ENCODE results near the gene NIP7. TPM values are rescaled to one million over a fixed set of nuclear protein-coding genes. Genes with fewer than 3 reads are reported as not detected.

Gene NIP7
- polyA plus RNA-seq, 3 donors, result 33.3 to 37.7 (median 36.8) TPM

DNA sequence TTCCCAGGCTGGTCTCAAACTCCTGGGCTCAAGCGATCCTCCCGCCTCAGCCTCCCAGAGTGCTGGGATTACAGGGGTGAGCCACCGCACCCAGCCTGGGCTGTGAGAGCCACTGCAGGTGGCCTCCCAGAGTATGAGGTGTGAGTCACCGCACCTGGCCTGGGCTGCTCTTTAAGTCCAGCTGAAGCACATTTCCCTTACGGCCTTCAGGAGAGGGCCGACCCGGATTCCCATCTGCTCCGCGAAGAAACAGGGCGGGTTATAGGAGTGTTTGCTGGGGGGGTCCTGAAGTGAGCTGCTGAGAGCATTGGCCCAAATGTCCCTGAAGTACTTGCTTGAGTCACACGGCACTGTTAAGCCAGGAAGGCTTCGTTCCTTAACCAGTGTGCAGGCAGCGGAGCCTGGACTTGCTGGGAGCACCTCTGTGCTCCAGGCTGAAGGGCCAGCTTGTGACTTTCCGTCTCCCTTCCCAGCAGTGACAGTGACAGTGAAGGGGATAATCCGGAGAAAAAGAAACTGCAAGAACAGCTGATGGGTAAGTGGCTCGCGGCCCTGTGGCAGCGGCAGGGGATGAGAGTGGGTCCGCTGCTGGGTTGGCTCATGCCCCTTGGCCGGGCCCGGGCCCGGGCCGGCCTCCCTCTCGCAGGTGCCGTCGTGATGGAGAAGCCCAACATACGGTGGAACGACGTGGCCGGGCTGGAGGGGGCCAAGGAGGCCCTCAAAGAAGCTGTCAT, 21.2 kb upstream of the NIP7 start:
- DNase-seq (ENCODE audit: low read depth in 3 of 3, low spot score in 2 of 3), result no peak

DNA sequence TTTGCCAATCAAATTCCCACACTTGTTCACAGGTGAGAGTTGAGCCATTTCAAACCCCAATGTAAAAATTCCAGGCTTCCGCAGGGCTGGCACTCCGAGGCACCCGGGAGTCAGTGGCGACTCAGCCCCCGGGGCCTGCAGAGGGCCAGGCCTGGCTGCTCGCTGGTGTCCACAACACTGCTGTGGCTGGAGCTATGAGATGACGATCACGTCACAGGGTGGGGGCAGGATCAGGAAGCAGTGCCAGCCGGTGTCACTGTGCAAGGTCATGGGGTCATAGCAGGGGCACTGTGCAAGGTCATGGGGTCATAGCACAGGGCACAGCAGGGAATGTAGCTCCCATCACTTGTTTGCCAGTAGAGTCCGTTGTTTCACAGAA, 20.7 kb upstream of the NIP7 start:
- DNase-seq (ENCODE audit: low read depth in 3 of 3, low spot score in 2 of 3), result no peak

DNA sequence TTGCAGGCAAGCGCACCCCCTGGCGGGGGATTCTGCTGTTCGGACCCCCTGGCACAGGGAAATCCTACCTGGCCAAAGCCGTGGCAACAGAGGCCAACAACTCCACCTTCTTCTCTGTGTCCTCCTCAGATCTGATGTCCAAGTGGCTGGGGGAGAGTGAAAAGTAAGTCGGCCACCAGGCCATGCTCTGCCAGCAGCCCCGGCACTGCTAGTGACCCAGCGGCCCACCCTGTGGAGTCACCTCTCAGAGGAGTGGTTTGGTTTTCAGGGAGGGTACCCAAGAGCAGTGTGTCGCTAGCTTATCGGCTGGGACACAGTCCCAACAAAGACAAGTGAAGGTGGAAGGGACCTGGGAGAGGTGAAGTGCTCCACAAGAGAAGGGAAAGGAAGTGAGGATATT, 20.2 kb upstream of the NIP7 start:
- no peak for DNase-seq (ENCODE audit: low read depth in 3 of 3, low spot score in 2 of 3)

DNA sequence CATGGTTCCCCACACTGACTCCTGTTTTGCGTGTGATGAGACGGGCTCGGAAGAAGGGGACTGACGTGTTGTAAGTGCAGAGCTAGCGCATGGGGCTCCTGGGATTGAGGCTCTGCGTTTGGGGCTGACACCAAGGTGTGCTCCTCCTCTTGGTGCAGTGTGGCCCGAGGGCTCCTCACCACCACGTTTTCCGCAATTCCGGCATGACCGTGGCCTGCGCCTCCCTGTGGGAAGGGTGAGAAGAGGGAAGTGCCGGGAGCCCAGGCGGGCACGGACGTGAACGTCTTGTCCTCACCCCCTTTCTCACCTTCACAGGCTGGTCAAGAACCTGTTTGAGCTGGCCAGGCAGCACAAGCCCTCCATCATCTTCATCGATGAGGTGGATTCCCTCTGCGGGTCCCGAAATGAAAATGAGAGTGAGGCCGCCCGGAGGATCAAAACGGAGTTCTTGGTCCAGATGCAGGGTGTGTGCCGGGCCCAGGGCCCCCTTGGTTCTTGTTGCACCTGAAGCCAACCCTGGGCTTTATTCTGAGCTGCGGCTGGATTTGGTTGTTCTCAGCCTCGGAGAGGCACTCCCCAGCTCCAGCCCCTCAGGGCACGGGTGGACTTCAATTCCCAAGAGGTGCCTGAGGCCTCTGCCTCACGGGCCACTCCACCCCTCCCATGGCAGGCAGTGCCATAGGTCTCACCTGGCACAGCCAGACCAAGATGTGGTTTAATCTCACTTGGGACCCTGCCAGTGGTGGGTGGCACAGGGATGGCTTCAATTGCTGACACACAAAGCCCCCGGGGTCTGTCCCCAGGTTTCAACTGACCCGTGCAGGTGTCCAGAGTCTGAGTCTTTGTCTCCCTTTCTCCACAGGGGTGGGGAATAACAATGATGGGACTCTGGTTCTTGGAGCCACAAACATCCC, 19.5 kb upstream of the NIP7 start:
- no peak for DNase-seq (ENCODE audit: low read depth in 3 of 3, low spot score in 2 of 3)

DNA sequence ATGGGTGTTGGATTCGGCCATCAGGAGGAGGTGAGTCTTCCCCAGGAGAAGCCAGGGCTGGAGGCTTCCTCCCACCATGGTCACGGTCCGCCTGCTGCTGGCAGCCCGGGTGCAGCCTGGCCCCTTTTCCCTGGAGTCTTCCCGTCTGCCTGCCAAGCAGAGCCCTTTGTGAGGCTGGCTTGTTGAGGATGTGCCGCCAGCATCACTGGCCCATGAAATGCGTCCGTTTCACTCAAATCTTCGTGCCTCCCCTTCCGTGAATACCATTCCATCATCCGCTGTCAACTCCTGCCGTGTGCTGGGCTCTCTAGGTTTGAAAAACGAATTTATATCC, 18.9 kb upstream of the NIP7 start:
- no peak for DNase-seq (ENCODE audit: low read depth in 3 of 3, low spot score in 2 of 3)

DNA sequence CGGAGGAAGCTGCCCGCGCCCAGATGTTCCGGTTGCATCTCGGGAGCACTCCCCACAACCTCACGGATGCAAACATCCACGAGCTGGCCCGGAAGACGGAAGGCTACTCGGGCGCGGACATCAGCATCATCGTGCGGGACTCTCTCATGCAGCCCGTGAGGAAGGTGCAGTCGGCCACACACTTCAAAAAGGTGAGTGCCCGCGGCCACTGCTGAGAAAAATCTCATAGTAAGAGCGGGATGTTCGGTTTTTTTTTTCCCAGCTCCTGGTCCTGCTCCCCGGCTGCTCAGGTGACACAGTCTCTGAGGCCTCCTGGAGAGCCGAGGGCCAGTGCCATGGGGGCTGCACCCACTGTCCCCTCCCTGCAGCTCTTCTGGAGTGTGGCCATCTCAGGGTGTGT, 18.5 kb upstream of the NIP7 start:
- no peak for DNase-seq (ENCODE audit: low read depth in 3 of 3, low spot score in 2 of 3)

DNA sequence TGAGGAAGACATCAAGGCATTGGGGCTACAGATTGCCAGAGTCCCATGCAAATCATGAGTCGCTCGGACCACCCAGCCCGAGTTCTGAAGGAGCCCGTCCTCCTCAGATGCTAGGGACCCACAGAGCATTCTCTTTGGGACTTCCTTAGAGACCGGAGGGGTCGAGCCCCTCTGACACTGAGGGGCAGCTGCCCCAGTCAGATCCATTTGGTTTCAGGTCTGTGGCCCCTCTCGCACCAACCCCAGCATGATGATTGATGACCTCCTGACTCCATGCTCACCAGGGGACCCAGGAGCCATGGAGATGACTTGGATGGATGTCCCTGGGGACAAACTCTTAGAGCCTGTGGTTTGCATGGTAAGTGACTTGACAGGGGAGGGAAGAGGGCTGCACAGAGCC, 17.2 kb upstream of the NIP7 start:
- no peak for DNase-seq (ENCODE audit: low read depth in 3 of 3, low spot score in 2 of 3)

DNA sequence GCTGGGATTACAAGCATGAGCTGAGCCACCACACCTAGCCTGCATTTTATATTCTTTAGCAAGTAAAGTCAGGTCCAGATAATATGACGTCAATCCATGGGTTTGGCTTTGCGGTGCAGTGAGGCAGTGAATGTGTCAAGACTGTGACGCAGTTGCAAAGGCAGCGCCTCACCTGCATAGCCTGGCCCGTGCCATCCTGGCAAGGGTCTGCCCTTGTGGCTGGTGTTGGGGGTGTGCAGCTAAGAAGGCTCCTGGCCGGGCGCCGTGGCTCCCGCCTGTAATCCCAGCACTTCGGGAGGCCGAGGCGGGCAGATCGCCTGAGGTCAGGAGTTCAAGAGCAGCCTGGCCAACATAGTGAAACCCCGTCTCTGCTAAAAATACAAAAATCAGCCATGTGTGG, 16.2 kb upstream of the NIP7 start:
- DNase-seq (ENCODE audit: low read depth in 3 of 3, low spot score in 2 of 3), result no peak

DNA sequence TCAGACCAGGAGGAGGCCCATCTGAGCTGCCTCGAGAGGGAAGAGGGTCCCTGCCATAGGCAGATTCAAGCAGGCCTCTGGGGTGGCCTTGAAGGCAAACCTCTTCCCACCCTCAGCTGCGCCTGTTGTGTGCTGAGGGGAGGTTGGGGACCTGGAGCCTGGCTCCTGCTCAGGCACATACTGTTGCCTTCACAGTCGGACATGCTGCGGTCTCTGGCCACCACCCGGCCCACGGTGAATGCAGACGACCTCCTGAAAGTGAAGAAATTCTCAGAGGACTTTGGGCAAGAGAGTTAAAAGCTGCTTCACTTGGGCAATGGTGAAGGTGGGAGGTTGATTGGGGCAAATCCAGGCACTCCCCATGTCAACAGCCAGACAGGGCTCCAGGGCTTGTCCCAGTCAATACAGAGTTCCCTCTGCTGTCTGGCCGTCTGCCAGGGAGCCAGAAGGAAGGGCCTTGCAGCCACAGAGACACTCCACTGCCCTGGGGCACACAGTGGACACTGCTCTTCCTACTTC, 15.5 kb upstream of the NIP7 start:
- no peak for DNase-seq (ENCODE audit: low read depth in 3 of 3, low spot score in 2 of 3)

DNA sequence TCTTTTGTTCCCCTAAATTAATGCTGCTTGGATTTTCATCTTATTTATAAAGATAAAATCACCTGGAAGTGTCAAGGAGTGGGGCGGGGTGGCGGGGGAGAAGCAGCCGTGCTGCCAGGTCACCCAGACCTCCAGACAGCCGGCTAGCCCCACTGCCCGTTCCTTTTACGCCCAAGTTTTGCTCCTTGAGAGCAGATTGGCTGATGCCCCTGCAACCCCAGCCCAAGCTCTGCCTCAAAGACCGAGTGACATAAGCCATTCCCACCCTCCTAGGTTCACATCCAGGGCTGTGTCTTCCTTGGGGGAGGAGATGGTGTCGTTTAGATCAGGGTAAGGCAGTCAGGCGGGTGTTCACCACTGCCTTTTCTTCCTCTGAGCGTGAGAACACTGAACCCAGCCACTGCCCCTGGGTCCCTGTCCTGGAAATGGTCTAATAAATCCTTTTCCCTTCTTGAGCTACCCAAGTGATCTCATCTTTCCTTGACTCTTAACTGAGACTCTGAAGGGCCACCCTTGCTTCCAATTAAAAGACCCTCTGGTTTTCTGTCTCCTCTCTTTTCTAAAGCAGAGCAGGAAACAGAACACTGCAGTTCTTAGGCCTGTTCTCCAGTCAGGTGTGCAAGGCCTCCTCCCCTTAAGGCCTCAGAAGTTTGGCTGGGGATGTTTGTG, 14.9 kb upstream of the NIP7 start:
- no peak for DNase-seq (ENCODE audit: low read depth in 3 of 3, low spot score in 2 of 3)

DNA sequence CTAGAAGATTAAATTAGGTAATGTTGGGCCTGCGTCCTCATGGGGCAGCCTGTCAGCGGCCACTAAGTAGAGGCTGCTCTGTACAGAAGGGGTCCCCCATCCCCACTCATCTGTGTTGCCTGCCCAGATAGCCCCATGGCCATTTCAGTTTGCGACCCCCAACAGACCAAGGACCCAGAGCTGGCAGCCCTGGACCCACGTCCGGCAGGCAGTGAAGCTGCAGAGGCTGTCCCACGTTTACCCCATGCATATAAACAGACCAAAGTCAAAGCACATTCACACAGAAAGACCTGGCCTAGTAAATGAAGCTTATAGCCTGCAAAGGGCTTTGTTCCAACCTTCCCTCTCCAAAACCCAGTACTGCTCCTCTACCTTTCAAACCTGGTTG, 13.8 kb upstream of the NIP7 start:
- no peak for DNase-seq (ENCODE audit: low read depth in 3 of 3, low spot score in 2 of 3)

DNA sequence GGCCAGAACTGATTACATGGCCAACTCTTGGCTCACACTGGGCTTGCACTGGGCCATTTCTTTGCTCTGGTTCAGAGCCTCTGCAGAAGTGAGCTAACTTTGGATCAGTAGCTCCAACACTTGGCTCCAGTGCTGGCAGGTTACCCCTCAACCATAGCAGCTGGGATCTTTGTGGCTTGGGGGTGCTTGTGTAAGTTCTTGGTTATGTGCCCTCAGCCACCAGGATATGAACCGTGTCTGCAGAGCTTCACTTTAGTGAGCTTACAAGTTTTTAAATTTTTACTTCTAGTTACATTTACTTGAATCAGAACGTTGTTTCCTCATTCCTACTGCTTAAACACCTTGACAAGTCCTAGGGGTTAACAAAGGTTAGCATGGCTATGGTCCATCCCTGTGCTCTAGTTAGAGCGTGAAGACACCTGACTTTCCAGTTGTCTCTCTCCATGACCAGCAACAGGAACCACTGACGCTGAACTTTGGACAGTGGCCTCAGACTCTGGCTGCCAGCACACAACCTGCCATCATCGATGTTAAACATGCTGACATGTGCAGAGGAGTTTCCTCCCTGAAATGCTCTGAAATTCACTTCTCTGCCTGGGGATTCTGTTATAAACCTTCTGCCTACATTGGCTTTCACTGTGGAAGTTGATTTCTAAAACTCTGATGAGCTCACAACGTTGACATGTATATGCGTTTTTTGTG, 13.2 kb upstream of the NIP7 start:
- no peak for DNase-seq (ENCODE audit: low read depth in 3 of 3, low spot score in 2 of 3)

DNA sequence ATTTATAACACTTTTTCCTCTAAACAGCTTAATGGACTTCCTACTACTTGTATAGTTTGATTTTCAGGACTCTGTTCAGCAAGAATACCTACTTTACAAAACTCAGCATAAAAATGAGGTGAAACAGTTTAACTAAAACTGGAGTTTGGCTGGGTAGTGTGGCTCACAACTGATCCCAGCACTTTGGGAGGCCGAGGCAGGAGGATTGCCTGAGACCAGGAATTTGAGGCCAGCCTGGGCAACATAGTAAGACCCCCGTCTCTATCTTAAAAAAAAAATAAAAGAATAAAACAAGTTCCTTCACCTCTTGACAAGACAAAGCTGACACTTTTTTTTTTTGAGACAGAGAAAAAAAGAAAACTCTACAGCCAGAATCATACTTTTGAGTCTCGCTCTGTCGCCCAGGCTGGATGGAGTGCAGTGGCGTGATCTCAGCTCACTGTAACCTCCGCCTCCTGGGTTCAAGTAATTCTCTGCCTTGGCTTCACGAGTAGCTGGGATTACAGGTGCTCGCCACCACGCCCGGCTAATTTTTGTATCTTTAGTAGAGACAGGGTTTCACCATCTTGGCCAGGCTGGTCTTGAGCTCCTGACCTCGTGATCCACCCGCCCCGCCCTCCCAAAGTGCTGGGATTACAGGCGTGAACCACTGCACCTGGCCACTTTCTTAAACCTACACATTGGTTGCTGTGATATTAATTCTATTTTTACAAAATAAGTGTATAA, 11.8 kb upstream of the NIP7 start:
- DNase-seq (ENCODE audit: low read depth in 3 of 3, low spot score in 2 of 3), result no peak

DNA sequence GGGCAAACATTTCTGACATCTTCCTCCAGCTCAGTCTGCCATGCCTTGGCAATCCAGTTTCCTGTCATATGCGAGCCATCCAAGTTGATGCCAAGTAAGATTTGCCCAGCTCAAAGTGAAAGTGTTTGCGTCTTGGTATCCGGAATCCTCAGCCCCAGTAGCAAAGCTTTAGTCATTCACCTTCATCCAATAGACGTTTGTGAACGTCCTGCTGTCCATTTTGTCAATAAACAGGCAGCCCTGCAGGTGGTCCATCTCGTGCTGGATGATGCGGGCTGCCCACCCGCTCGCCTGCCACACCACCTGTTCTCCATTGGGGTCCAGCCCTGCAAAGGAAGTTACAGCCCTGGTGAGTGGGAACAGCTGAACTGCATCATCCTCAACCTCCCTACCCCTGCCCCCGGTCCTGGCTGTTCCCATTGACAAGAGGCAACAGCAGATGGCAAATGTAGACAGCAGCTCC, 10.7 kb upstream of the NIP7 start:
- no peak for DNase-seq (ENCODE audit: low read depth in 3 of 3, low spot score in 2 of 3)

DNA sequence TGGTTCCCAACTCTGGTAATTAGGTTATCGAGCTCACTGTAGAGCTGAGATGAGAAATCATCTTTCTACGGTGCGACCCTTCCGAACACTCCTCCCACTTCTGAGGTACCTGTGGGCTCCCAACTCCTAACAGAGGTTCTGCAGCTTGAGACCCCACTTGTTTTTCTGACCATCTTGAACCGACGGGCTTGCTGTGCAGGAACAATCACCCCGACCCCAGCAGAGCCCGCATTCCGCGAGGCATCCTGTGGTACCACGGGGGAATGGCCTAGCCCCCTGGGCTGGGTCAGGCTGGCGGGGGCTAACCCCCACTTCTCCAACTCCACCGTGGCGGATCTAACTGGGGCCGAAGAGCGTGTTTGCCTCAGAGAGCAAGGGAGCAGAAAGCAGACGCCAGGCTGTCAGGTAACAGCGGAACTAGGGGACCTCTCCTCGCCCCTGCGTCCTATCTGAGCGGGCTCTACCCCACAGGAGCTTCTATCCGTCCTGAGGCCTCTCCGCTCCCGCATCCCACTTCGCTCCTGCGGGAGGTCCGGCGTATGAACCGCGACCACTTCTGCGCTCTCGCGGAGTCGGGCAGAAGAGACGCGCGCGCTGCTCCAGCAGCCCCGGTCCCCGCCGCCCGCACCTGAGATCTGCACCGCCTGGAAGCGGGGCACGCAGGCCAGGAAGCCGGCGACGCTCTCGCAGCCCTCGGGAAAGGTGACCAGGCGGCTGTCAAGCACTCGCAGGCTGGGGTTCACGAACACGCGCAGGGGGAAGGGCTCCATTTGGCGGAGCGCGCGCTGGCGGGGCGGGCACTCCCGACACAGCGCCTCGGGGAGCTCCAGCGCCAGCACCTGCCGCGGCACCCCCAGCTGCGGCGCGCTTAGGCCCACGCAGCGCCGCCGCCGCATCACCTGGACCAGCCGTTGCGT, 9.9 kb upstream of the NIP7 start:
- DNase-seq (ENCODE audit: low read depth in 3 of 3, low spot score in 2 of 3), result no peak

DNA sequence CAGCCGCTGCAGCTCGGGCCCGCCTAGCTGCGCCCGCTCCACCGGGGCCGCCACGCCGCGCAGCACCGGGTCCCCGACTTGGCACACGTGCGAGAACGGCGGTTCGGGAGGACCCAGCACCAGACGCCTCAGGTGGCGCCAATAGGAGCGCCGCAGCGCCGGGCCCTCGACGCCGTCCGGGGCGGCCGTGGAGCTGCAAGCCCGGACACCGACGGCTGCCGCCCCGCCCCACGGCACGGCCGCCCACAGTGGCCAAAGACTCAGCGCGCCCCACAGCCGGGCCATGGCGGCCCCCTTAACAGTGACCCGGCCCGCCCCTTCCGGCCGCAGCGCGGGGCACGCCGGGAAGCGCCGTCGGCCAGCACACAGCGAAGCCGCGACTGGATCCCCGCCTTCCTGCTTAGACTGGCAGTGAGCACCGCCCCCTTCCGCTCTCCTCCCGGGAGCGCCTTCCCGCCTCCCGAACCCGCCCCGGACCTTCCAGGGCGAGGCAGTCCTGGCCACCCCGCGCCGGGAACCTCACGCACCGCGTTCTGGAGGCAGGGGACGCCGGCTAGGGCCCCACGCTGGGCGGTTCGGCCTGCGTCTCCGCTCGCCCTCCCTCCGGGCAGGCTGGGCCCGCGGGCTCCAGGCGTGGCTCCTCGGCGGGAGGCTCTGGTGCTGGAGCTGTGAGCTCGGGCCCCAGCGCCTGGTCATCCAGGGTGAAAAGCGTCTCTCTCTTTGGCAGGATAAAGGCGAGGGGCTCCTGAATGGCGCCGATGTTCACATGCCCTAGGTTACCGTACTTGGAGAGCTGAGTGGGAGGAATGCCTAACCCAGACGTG, 9.1 kb upstream of the NIP7 start, which contains the start of gene PDF:
TSS of gene PDF (minus strand) at position 303 of the 824 bp plus-strand sequence. CDS start at position 285, 18 bp downstream.
- DNase-seq (ENCODE audit: low read depth in 3 of 3, low spot score in 2 of 3), result peak; percentile 72 to 85 (median 78)

DNA sequence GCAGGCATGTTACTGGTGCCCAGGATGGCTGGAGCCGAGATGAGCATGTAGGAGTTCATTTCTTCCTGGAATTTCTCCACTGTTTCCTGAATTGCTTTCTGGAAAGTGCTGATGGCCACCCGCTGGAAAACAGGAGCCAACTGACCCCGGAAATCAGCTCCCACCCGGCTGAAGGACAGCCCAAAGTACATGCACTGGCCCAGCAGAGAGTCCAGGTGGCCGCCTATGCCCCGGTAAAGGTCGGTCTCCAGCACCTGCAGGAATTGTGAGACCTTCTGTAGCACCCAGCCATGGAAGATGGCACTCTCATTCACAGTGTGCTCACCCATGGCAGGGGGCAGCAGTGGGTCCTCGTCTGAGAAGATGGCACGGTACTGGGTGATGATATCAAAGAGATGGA, 4.9 kb upstream of the NIP7 start:
- no peak for DNase-seq (ENCODE audit: low read depth in 3 of 3, low spot score in 2 of 3)

All from right renal cortex interstitium (tissue), 3 donors.